ENCODE measurements around the gene SF3A1.

The SF3A1 gene

GRCh38 chr22:30287648-30288418 is 68.9 kb downstream of the SF3A1 start:
- H3K4me3 ChIP-seq (replicated peaks; ENCODE audit: low read depth, low read length) = peak overlapping the region; percentile 83
- DNase-seq (ENCODE audit: low read depth) = peak; percentile 95
- TF ChIP-seq, protein P1, sequence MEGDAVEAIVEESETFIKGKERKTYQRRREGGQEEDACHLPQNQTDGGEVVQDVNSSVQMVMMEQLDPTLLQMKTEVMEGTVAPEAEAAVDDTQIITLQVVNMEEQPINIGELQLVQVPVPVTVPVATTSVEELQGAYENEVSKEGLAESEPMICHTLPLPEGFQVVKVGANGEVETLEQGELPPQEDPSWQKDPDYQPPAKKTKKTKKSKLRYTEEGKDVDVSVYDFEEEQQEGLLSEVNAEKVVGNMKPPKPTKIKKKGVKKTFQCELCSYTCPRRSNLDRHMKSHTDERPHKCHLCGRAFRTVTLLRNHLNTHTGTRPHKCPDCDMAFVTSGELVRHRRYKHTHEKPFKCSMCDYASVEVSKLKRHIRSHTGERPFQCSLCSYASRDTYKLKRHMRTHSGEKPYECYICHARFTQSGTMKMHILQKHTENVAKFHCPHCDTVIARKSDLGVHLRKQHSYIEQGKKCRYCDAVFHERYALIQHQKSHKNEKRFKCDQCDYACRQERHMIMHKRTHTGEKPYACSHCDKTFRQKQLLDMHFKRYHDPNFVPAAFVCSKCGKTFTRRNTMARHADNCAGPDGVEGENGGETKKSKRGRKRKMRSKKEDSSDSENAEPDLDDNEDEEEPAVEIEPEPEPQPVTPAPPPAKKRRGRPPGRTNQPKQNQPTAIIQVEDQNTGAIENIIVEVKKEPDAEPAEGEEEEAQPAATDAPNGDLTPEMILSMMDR (IDR thresholded peaks at IDR 0.05; ENCODE audit: low read length, missing control alignments) = peak; percentile 55

DNA sequence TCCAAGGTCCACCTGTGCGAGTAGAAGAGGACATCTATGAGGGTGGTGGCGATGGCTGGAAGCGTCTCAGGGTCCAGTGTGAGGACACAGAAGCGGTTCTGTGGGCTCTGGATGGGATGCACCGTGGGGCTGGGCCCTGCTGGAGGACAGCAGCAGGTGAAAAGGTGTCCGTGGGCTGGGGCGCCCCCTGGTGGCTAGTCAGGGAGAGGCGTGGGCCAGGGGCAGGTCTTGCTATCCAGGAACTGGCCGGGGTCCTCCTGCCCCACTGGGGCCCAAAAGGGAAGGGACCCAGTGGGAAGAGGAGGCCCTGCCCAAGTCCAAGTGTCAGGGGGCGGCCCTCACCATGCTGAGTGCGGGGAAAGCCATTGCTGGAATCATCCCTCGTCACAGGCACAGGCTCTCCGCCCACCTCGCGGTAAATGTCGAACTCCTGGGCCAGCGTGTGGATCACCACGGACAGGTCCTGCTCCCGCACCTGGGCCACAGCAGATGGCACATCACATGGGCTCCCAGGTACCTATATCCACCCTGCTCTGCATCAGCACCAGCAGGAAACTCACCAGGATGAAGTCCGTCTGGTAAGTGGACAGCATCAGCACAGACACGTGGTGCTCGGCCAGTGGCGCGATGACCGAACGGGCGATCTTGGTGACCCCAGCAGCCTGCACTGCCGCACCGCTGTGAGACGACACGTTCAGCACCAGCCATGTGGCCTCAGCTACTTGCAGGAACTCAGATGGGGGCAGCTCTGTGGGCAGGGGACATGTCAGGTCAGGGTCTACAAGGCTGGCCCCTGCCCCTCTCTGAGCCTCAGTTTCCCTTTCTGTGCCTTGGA is 69.7 kb downstream of the SF3A1 start:
- no peak overlapping the region for H3K4me3 ChIP-seq (replicated peaks; ENCODE audit: low read depth, low read length)
- DNase-seq (ENCODE audit: low read depth) = peak; percentile 63
- TF ChIP-seq, protein P1 (IDR thresholded peaks at IDR 0.05; ENCODE audit: low read length, missing control alignments) = peak; percentile 76

DNA sequence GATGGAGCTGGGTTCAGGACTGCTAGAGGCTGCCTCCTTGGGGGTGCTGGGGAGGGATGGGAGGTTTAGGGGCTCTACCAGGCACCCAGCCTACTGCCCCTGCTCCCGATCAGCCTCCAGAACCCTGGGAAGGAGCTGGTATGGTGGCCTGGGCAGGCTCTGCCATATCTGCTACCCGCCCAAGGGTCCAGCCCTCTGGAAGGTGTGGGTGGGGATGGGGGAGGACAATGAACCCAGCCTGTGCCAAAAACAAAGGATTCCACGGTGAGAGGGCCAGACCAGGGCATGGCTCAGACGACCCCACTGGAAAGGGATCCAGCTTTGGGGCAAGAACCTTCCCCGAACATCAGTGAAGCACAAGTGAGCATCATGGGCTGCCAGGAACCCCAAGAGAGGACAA is 70.4 kb downstream of the SF3A1 start:
- no peak overlapping the region for H3K4me3 ChIP-seq (replicated peaks; ENCODE audit: low read depth, low read length)
- TF ChIP-seq, protein P1 (IDR thresholded peaks at IDR 0.05; ENCODE audit: low read length, missing control alignments) = no peak
- DNase-seq (ENCODE audit: low read depth) = no peak

DNA sequence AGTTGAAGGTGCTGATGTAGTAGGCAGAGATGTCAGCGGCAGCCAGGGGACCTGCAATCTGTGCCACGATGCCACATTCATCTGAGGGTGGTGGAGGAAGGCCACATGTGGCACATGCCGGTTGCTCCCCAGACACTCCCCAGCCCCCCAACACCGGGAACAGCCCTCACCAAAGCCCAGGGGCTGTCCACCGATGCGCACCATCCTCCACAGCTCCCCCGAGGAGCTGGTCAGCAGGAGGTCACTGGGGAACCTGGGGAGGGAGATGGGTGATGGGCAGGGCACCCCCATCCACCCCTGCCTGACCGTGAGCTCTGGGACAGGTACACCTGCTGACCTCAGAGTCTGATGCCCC is 70.9 kb downstream of the SF3A1 start:
- DNase-seq (ENCODE audit: low read depth) = no peak
- H3K4me3 ChIP-seq (replicated peaks; ENCODE audit: low read depth, low read length) = no peak overlapping the region
- TF ChIP-seq, protein P1 (IDR thresholded peaks at IDR 0.05; ENCODE audit: low read length, missing control alignments) = no peak

DNA sequence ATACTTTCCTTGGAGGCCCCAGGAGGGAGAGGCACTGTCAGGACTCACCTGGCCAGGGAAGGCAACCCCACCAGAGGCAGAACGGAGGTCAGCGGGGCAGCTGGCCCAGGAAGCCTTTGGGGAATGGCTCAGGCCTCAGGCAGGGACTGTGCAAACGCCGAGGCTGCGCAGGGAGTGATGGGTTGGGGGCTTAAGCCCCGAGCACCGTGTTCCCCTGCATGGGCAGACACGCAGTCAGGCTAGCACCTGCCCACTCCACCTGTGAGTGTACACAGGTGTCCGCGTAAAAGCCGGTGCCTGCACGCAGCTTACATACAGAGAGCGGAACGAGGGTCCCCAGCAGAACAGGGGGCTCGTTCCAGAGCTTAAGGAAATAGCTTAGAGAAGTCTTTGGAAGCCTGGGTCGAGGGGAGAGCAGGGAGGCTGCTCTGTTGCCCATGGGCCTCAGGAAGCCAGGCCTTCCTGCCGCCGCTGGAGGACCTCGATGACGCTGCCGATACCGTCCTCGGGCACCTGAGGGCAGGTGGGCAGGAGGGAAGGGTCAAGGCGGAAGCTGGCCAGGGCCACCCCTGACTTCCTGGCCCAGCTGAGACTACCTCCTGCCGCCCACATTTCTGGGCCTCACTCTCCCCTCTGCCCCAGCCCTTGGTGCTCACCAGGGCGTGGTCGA is 71.4 kb downstream of the SF3A1 start:
- no peak overlapping the region for H3K4me3 ChIP-seq (replicated peaks; ENCODE audit: low read depth, low read length)
- no peak for DNase-seq (ENCODE audit: low read depth)
- TF ChIP-seq, protein P1 (IDR thresholded peaks at IDR 0.05; ENCODE audit: low read length, missing control alignments) = no peak

DNA sequence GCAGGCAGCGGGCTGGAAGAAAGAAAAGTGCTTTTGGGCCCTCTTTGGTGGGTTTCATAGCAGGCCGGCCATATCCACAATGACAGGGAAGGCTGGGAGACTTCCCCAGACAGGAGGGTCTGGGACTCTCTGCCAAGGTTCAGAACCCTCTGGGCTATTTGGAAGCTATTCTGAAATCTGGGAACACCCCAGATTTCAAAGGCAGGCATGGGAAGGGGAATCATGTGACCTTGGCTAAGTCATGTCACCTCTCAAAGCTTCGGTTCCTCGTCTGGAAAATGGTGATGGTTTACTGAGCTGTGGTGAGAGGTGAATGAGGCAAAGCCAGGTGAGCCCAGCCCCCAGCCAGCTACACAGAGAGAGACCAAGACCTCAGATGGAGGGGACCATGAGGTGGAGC is 72.0 kb downstream of the SF3A1 start:
- DNase-seq (ENCODE audit: low read depth) = no peak

More for the DNA sequence above, 72.0 kb downstream of the SF3A1 start:
- no peak overlapping the region for H3K4me3 ChIP-seq (replicated peaks; ENCODE audit: low read depth, low read length)
- TF ChIP-seq, protein P1 (IDR thresholded peaks at IDR 0.05; ENCODE audit: low read length, missing control alignments) = no peak
